AG04449 (cell line): ENCODE results near the gene CCDC34.

Experiments used
- CTCF ChIA-PET: fragments of 350-600 bp; formaldehyde crosslinking; extraction: SDS; loops from one replicate; lab custom pipeline; 2021; ENCODE audit warnings: antibody characterized with exemption; lab: Yijun Ruan, JAX
- POLR2A ChIA-PET: fragments of 400-600, 350-600 bp; formaldehyde crosslinking; extraction: SDS; loops from one replicate; lab custom pipeline; 2020; ENCODE audit warnings: antibody characterized with exemption, inconsistent platforms; lab: Yijun Ruan, JAX
- DNase-seq: peaks from one replicate; pipeline ENCODE4 v3.0.0-alpha.2; 2010; ENCODE audit warnings: low read depth, low spot score
- H3K4me3 ChIP-seq: 2 replicates; pipeline ENCODE4 v1.5.1; 2011; ENCODE audit warnings: low read depth, mild to moderate bottlenecking, control low read depth, low read length
- TF ChIP-seq, protein P1 (sequence below): IDR thresholded peaks from one replicate; pipeline ENCODE4 v1.5.1; 2011; ENCODE audit warnings: mild to moderate bottlenecking, moderate library complexity, low read length, control low read depth, inconsistent platforms; ENCODE audit not compliant: insufficient read depth; ENCODE audit errors: missing control alignments

The CCDC34 gene

DNA sequence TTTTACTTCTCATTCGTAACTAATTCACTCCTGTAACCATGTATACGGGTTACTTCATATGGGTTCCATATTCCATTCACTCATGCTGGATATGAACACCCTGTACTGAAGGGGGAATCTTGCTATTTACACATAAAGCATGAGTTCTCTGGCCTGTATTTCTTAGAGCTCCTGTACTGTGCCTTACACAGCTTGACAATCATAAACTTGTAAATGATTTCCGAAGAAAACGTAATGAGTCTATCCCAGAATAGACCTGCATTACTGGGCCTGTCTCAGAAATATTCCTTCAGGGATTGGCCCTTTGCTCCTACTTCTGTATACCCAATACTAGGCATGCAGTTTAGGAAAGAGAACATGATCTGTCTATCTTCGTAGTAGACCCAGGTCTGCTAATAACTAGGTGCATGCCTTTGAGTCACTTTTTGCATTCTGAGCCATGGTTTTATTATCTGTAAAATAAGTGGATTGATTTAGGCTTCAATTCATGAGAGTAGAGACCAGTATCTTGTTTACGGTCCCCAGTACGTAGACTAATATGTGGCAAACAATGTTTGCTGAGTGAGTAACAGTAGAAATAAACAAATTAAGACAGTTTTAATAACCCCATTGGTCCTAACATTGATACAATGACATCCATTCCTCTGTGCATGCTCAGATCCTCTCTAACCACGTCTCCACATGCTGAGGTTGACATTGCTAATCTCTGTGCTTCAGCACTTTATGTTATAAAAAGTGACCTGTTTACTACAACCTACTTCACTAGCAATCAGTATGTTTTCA lies 1.2 kb downstream of the CCDC34 start:
- no peak overlapping the region; the same call in 1 of the 2 replicates for H3K4me3 ChIP-seq
- CTCF ChIA-PET = interaction anchor here (0.7 to 1.6 kb wide), 2 partner anchors 18 to 124 kb away, joined by 3 to 4 read pairs; no protein-coding TSS in a partner anchor
- DNase-seq = no peak
- TF ChIP-seq, protein P1, sequence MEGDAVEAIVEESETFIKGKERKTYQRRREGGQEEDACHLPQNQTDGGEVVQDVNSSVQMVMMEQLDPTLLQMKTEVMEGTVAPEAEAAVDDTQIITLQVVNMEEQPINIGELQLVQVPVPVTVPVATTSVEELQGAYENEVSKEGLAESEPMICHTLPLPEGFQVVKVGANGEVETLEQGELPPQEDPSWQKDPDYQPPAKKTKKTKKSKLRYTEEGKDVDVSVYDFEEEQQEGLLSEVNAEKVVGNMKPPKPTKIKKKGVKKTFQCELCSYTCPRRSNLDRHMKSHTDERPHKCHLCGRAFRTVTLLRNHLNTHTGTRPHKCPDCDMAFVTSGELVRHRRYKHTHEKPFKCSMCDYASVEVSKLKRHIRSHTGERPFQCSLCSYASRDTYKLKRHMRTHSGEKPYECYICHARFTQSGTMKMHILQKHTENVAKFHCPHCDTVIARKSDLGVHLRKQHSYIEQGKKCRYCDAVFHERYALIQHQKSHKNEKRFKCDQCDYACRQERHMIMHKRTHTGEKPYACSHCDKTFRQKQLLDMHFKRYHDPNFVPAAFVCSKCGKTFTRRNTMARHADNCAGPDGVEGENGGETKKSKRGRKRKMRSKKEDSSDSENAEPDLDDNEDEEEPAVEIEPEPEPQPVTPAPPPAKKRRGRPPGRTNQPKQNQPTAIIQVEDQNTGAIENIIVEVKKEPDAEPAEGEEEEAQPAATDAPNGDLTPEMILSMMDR = no peak
- POLR2A ChIA-PET = no interaction called here

DNA sequence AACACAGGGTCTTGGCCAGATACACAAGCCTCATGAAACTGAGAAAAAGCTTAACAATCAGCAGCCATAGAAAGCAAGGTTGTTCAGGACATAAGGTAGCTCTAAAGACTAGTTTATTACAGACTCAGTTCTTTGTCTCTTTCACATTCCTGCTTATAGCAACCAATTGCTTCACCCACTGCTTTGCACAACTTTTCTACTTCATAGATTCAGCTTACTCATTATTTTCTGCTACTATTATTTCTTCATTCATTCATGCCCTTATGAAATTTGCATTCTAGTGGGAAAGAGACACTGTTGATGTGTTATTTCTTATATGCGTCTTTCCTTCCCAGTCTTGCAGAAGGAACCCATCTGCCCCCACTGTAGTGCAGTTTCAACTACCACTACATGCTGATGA lies 4.7 kb downstream of the CCDC34 start:
- TF ChIP-seq, protein P1 = no peak
- DNase-seq = no peak
- CTCF ChIA-PET = no interaction called here
- POLR2A ChIA-PET = no interaction called here
- H3K4me3 ChIP-seq = no peak overlapping the region

DNA sequence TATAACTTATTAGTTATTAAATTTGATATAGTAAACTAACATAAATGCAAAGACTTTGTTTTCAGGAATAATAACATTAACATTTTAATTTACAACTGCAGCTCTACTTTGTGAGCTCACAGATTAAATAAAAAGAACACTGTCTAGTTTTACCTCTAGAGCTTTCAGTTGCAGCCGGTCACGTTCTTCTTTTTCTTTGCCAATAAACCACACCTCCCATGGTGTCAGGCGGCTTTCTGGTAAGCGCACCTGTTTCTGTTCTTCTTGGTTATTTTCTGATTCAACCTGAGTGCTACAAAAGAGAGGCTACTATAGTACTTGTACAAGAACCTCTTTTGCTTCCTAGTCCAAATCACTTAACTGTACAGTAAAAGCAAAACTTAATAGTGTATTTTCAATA lies 5.8 kb downstream of the CCDC34 start:
- DNase-seq = no peak
- ChIA-PET CTCF (interaction anchor here (1.0 to 1.1 kb wide), 2 partner anchors 61 to 173 kb away, joined by 3 read pairs; no protein-coding TSS in a partner anchor), POLR2A (no interaction called here)
- H3K4me3 ChIP-seq = no peak overlapping the region
- TF ChIP-seq, protein P1 = no peak

DNA sequence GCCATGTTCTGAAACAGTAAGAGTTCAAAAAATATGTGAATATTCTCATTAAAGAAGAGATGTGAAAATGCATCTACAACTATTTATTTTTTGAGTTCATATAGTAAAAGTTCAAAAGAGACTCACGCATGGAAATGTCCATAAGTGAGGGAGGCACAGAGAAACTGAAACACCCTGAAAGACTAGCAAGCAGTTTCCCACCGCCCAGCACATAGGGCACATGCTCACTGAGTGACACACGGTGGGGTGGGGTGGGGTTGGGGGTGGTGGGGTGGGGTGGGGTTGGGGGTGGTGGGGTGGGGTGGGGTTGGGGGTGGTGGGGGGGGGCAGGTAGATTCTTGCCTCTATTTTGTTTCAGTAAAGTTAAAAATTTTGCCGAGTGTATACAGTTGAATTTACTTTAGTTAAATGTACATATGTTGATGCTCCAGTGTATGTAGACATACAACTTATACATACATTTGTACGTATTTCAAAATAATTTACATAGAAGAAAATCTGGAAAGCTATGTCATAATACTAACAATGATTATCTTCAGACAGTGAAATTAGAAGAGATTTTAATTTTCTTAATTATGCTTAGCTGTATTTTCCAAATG lies 6.3 kb downstream of the CCDC34 start:
- CTCF ChIA-PET = interaction anchor here (1.0 to 1.1 kb wide), 2 partner anchors 60 to 173 kb away, joined by 3 read pairs; no protein-coding TSS in a partner anchor

DNA sequence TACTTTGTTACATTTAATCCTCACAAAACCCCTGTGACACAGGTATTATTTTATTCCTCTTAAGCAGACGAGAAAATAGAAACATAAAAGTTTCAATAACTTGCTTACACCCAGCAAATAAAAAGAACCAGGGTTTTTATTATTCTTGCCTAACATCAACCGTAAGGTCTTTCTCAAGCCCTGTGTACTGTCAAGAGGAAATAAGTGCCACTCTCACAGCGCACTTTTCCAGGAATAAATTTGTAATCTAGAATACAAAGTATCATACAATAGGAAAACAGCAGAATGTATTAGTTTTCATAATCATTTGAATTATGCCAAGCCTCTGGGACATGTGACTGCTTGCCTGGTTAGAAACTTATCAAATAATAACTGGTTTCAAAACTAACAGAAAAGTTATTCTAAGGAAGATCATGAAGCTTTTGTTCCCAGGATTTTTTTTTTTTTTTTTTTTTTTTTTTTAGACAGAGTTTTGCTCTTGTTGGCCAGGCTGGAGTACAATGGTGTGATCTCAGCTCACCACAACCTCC lies 7.4 kb downstream of the CCDC34 start:
- TF ChIP-seq, protein P1 = no peak
- ChIA-PET CTCF (interaction anchor here (1.2 kb wide), 1 partner anchor 130 kb away, joined by 3 read pairs; no protein-coding TSS in a partner anchor), POLR2A (no interaction called here)
- H3K4me3 ChIP-seq = no peak overlapping the region
- no peak for DNase-seq

More for the DNA sequence above, 6.3 kb downstream of the CCDC34 start:
- TF ChIP-seq, protein P1 = no peak
- POLR2A ChIA-PET = no interaction called here
- H3K4me3 ChIP-seq = no peak overlapping the region
- DNase-seq = no peak

DNA sequence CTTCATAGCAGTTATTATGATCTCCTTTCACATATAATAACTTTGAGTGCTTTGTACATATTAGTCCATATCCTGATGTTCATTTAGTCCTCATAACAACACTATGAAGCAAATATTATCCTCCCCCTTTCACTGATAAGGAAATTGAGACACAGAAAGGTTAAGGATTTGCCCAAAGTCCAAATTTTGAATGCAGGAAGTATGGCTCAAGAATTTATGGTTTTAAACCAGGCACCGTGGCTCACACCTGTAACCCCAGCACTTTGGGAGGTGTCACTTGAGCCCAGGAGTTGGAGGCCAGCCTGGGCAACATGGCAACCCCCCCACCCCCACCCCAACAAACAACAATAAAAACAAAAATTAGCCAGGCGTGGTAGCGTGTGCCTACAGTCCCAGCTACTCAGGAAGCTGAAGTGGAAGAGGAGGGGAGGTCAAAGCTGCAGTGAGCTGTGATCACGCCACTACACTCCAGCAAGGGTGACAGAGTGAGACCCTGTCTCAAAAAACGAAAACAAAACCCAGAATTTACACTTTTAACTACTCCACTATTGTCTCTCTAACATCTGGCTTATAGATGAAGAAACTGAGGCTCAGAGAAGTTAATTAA lies 8.6 kb downstream of the CCDC34 start:
- no peak overlapping the region for H3K4me3 ChIP-seq
- TF ChIP-seq, protein P1 = no peak
- CTCF ChIA-PET = no interaction called here
- POLR2A ChIA-PET = no interaction called here
- DNase-seq = no peak
